ENCODE data around the gene ZNF782.
A peak's percentile ranks its signal among the peaks of the same experiment; 100 is the strongest.
"Not testable (repeated sequence)": the region's sequence is repeated elsewhere in the genome, so short reads cannot be mapped to it uniquely, and the experiment has no call there.

ZNF782 gene

GRCh38 chr9:96853781-96854650 lies at the start of gene ZNF782:
Gene ZNF782 (minus strand): TSS chr9:96854514. CDS start chr9:96851961, 2,553 bp downstream.
- DNase-seq (ENCODE audit: low read depth in 2 of 2): peak; percentile 76 to 81

- DNase-seq (ENCODE audit: low read depth in 2 of 2): not testable (repeated sequence)
Measured at GRCh38 chr9:96900010-96900409, 45.7 kb upstream of the ZNF782 start.

GRCh38 chr9:96892131-96892530 lies 37.8 kb upstream of the ZNF782 start:
- DNase-seq (ENCODE audit: low read depth in 2 of 2): no peak

- DNase-seq (ENCODE audit: low read depth in 2 of 2): no peak
Measured at GRCh38 chr9:96888591-96888990, 34.3 kb upstream of the ZNF782 start.

GRCh38 chr9:96885424-96885823 lies 31.1 kb upstream of the ZNF782 start:
- DNase-seq (ENCODE audit: low read depth in 2 of 2): no peak

- no peak for DNase-seq (ENCODE audit: low read depth in 2 of 2)
Measured at GRCh38 chr9:96884443-96884842, 30.1 kb upstream of the ZNF782 start.

- DNase-seq (ENCODE audit: low read depth in 2 of 2): no peak
Measured at GRCh38 chr9:96883922-96884321, 29.6 kb upstream of the ZNF782 start.

- no peak for DNase-seq (ENCODE audit: low read depth in 2 of 2)
Measured at GRCh38 chr9:96877269-96877668, 23.0 kb upstream of the ZNF782 start.

GRCh38 chr9:96875461-96876142 lies 21.3 kb upstream of the ZNF782 start:
- DNase-seq (ENCODE audit: low read depth in 2 of 2): peak; percentile 10 to 49

- peak in 1 of 2 experiments; percentile 11 for DNase-seq (ENCODE audit: low read depth in 2 of 2)
Measured at GRCh38 chr9:96874947-96875460, 20.7 kb upstream of the ZNF782 start.

GRCh38 chr9:96874201-96874785 lies 20.0 kb upstream of the ZNF782 start:
- DNase-seq (ENCODE audit: low read depth in 2 of 2): no peak

GRCh38 chr9:96871176-96871575 lies 16.9 kb upstream of the ZNF782 start:
- DNase-seq (ENCODE audit: low read depth in 2 of 2): no peak

GRCh38 chr9:96868709-96869108 lies 14.4 kb upstream of the ZNF782 start:
- DNase-seq (ENCODE audit: low read depth in 2 of 2): no peak

- DNase-seq (ENCODE audit: low read depth in 2 of 2): no peak
Measured at GRCh38 chr9:96867079-96867804, 12.9 kb upstream of the ZNF782 start.

GRCh38 chr9:96865240-96865639 lies 10.9 kb upstream of the ZNF782 start:
- not testable (repeated sequence) for DNase-seq (ENCODE audit: low read depth in 2 of 2)

- no peak for DNase-seq (ENCODE audit: low read depth in 2 of 2)
Measured at GRCh38 chr9:96859461-96860198, 5.3 kb upstream of the ZNF782 start.

GRCh38 chr9:96858670-96859069 lies 4.4 kb upstream of the ZNF782 start:
- no peak for DNase-seq (ENCODE audit: low read depth in 2 of 2)

- no peak for DNase-seq (ENCODE audit: low read depth in 2 of 2)
Measured at GRCh38 chr9:96858018-96858573, 3.8 kb upstream of the ZNF782 start.

GRCh38 chr9:96856363-96857286 lies 2.3 kb upstream of the ZNF782 start:
- peak; percentile 33 to 56 for DNase-seq (ENCODE audit: low read depth in 2 of 2)
